GM12892 (cell line): ENCODE results near the gene RASA3.

Experiments used
- POLR2A ChIP-seq: IDR thresholded peaks from 2 replicates; pipeline ENCODE4 v1.6.1; 2011; ENCODE audit warnings: low read depth, low read length, control low read depth
- POLR2AphosphoS5 ChIP-seq: IDR thresholded peaks from 2 replicates; pipeline ENCODE4 v1.6.1; 2011; ENCODE audit warnings: low read depth, low read length, control low read depth
- TAF1 ChIP-seq: IDR thresholded peaks from 2 replicates; pipeline ENCODE4 v1.6.1; 2011; ENCODE audit warnings: low read depth, mild to moderate bottlenecking, control low read depth, low read length, borderline replicate concordance

- TF ChIP-seq POLR2A (no peak), POLR2AphosphoS5 (no peak), TAF1 (no peak)
Measured at GRCh38 chr13:113989585-113990300, 142.7 kb downstream of the RASA3 start.
